ENCODE data around the gene CFAP300.

CFAP300 gene

DNA sequence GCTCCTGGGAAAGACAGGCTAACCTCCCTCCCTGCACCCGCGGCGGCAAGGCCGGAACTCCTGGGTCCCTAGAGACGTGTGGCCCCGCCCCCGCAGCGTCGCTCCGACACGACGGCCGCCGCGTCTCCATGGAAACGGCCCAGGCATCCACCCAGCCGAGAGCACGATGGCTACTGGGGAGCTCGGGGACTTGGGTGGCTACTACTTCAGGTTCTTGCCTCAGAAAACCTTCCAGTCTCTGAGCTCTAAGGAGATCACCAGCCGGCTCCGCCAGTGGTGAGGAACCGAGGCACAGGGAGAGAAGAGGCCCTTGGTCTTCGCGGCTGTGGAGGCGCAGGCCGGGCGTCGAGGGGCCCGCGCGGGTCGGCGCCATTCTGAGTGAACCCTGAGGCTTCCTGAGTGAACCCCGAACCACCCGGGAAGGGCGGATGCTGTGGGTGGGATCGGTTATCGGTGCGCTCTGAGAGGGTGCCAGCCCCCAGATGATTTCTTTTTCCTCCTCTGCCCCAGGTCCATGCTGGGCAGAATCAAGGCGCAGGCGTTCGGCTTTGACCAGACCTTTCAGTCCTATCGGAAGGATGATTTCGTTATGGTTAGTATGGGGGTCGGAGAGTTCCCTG is at the start of gene CFAP300:
Gene CFAP300 (plus strand): TSS at position 133 of the 620 bp plus-strand sequence. CDS start 34 bp downstream, at position 167.
- peak; percentile 49 for DNase-seq (ENCODE audit: low read depth, low spot score)

DNA sequence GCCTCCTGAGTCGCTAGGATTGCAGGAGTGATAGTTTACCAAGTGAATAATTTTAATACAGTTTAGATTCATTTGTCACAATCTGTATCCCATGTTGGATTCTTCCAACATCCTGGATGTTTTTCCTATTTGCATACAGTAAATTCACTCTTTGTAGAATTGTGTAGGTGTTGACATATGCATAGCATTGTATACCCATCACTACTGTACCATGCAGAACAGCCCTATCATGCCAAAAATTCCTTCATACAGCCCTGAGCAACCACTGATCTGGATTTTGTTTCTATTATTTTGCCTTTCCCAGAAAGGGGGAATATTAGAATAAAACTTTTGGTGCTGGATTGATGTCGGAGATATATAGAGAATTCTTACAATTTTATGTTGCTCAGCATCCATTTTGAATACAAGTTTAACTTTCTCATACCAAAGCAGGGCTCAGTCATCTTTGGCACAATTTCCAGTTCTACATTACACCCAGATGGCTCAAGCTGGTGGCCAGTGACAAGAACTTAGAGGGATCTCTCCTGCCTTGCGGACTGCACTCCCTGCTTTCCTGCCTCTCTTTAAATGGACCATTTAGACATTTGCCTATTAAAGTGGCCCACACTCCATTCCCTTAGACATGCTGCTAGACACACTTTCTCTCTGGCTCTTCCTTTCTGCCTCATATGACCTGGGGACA is 45.4 kb upstream of the CFAP300 start:
- no peak for DNase-seq (ENCODE audit: low read depth, low spot score)

DNA sequence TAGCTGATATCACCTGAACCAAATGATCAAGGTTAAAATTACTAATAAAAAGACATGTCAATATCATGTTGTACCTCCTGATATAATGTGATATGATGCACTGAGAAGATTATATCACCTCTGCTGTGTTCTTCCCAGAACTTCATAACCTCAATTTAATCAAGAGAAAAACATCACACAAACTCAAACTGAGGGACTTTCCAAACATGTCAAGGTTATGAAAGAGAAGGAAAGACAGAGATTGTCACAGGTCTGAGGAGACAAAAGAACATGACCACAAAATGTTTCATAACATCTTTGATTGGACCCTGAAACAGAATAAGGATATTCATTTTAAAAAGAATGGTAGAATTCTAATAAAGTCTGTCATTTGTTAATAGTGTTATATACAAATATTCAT is 43.0 kb upstream of the CFAP300 start:
- DNase-seq (ENCODE audit: low read depth, low spot score) = no peak

DNA sequence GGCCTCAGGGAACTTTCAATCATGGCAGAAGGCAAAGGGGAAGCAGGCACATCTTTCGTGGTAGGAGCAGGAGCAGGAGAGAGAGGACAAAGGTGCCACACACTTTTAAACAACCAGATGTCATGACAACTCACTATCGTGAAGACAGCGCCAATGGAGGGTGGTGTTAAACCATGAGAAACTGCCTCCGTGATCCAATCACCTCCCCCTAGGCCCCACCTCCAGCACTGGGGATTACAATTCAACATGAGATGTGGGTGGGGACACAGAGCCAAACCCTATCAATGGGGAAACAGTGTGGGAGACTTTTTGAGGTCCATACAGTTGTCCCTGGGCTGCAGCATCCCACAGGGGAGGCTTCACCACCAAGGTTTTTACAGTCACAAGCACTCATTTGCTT is 41.9 kb upstream of the CFAP300 start:
- no peak for DNase-seq (ENCODE audit: low read depth, low spot score)

DNA sequence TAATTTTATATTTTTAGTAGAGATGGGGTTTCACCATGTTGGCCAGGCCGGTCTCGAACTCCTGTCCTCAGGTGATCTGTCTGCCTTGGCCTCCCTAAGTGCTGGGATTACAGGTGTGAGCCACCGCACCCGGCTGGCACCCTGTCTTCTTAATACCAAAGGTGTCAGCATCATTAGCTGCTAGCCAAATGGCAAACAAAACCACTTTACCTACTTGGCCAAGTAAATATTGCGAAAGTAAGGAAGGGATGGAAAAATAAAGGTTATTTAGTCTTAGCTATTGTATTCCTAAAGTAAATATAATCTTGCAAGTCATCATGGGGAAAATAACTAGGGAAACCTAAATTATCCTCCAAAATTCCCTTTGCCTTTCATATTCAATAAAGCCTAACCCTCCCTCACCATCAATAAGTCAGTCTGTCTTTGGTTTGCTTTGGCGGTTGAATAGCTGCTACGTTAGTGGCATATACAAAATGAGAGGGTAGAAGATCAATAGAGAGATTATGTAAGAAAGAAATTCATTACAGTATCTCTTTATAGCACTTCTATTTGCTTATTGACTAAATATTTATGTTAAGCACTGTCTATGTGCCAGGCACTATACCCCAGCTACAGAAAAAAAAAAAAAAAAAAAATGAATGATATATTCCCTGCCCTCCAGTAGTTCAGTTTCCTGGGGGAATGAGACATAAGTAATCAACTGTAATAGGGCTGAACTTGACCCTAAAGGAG is 40.2 kb upstream of the CFAP300 start:
- no peak for DNase-seq (ENCODE audit: low read depth, low spot score)

DNA sequence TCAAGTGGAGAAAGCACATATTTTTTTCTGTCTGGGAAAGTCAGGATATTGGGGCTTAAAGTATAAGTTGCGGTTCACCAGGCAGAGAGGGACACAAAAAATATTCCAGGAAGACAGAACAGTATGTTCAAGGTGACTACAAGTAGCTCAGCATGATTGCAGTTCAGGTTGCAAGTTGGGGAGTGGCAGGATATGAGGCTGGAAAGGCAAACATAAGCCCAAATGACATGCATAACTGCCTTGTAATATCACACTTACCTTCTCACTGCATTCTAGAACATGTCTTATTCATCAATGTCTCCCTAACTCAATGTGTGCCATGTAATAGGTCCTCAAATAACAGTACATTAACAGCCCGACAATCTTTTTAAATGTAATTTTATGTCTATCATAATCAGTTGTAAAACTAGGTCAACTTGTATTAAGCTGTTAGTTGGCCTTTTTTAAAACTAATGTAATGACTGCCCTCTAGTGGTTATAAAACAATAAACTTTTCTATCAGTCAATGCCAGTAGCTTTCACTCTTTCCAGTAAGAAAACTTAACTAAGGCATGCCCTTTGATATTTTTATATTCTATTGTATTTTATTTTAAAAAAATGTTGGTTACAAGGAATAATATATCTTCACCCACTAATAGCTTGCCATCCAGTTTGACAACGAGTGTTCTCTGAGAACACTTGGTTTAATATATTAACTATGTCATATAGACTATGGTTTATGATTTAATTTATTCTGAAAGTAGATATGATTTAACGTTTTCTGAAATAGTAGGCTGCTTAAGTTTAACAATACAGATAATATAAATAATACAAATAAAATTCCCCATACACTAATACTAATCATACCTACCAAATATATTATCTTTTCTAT is 39.4 kb upstream of the CFAP300 start:
- DNase-seq (ENCODE audit: low read depth, low spot score) = peak; percentile 21

DNA sequence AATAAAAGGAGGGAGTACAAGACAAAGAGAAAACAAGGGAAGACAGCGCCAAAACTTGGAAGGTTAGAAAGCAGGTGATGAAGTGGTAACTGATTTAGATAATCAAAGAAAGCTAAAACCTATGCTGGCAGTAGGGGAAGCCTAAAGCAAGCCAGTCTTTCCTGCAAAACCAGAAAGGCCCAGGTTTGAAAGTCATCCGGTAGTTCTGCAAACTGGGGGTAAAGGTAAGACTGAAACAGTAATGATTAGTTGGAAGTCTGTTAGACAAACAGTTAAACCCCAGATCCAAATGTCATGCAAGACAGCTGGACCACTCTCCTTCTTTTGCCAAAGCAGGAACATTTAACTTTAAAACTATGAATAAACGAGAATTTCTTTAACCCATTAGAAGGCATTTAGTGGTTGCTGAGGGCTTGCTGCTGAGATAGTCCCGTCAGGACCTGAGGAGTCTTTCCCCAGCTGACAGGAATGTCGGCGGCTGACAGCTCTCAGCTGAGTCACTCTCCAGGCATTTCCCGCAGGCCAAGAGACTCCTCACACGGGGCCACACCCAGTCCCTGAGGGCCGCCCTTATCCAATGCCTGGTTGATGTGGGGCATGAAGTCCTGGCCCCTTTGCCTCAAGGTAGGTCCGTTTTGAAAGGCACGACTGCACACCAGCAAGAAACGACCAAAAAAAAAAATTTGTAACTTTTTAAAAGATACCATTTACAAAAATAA is 36.3 kb upstream of the CFAP300 start:
- DNase-seq (ENCODE audit: low read depth, low spot score) = peak; percentile 8

DNA sequence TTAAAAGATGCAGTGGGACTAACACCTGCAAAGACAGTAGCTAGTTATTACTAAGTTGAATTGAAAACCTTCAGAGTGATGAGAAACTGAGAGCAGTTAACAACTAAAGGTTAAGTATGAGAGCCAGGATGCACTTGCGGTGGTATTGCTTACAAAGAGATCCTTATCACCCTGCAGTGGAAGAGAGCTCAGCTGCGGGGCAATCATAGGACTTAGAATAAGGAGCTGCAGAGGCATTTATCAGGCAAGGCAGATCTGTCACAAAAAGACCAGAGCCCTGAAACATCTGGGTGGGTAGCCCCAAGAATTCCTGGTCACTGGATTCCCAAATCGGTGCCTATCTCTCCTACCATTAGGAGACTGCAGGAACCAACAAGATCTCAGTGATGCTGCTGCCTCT is 34.3 kb upstream of the CFAP300 start:
- no peak for DNase-seq (ENCODE audit: low read depth, low spot score)

DNA sequence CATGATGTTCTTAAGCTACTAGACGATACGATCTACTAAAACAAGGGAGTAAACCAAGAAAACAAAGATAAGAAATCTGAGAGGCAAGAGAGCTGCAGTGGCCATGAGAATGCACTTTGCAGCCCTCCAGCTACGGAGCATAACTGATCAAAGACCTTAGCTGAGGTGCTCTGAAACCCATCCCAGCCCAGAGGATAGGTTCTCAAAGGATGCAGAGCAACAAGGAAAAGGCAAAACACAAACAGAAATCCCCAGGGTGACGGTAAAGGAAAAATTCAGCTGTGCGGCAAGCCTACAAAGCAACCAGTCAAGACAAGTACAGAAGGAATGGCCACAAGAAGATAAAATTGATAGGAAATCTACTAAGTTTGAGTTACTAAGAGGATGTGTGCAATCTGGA is 32.5 kb upstream of the CFAP300 start:
- no peak for DNase-seq (ENCODE audit: low read depth, low spot score)

DNA sequence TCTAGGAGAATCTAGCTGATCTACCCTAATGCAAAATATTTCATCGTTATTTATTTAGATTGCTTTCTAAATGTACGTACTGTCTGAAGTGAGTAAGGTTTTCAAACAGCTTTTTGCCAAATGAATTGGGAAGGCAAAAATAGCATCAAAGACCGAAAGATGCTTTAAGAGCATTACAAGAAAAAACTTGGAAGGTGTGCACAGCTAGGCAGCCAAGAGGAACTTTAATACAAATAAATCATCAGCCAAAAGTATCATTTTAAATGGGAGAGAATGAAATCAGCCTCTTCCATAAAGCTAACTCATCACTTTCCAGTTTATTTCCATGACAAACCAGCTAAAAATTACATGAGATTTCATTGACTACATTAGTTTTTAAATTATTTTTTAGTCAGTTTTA is 30.2 kb upstream of the CFAP300 start:
- no peak for DNase-seq (ENCODE audit: low read depth, low spot score)

DNA sequence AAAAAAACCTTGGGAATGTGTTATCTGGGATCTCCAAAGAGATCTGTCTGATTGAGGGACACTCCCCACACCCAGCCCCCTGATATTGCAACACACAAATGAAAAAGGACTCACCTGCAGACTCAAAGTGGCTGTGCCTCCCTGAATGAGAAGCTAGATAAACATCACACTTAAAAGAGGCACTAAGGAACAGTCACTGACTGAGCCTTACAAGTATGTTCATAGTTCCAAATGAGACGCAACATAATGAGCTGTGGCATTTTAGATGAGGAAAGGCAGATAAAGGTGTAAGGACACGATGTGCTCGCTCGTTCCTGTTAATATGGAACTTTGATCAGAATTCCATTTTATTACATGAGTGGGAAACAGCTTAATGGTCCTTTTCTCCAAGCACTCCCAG is 21.0 kb upstream of the CFAP300 start:
- DNase-seq (ENCODE audit: low read depth, low spot score) = no peak

DNA sequence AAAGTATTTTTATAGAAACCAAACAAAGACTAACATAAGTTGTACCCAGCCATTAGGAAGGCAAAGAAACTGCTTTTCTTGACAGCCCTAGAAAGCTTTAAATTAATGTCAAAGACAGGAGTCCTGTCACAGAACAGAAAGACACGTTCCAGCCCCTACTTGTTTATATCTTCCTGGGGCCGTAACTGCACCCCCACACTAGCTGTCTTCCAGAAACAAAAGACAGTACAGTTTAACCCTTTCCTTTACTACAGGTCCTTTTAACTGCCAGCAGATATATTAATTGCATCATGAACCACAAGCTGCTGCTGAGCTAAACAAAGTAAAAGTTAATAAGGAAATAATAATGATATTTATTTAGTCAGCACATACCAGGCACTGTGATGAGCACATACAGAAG is 20.3 kb upstream of the CFAP300 start:
- no peak for DNase-seq (ENCODE audit: low read depth, low spot score)

DNA sequence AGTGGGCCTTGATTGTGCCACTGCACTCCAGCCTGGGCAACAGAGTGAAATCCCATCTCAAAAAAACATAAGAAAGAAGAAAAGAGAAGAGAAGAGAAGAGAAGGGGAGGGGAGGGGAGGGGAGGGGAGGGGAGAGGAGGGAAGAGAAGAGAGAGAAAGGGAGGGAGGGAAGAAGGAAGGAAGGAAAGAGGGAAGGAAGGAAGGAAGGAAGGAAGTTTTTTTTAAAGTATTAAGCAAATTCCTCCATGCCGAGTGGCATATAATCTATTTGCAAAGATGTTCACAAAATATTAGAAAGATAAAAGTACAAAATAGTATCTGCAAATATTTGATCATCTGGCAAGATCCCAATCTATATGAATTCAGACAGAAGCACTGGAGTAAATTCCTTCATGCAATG is 10.5 kb upstream of the CFAP300 start:
- DNase-seq (ENCODE audit: low read depth, low spot score) = no peak

DNA sequence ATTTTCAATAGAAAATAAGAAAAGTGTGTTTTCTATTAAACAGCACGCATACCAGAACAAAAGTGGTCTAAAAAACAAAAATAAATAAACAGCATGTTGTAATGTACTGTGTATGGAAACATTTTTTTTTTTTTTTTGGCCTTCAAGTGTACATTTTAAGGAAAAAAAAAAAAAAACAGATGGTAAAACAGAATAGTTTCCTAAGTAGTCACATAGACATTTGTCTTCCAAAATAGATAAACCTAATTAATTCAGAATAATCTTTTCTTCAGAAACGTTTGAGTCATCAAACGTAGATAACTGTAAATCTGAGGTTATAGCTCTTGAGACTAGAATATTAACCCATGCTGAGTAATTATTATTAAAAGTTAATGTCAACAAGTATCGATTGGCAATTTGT is 396 bp upstream of the CFAP300 start:
- no peak for DNase-seq (ENCODE audit: low read depth, low spot score)

DNA sequence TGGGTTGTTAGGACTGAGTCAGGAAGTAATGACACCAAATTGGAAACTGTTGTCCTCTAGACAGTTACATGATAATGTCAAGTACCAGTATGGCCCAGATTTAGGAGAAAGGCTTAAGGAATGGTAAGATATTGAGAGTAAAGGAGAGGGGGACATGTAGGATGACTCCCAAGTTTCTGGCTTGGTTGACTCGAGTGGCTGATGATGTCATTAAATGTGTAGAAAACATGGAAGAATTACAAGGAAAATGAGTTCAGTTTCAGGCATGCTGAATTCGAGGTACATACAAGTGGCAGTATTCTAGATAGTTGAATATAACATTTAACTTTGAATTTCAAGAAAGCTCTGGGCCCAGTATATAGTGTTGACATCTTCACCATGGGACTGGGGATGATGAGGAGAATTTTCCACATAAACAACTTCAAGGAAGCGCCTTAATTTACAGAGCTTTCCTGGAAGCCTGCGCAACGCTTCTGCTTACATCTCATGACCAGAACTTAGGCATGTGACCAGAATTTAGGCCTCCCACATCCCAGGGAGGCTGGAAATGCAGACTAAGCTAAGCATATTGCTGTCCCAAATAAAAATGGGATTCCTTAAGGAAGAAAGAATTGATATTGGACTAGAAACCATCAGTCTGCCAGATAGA is 3.8 kb downstream of the CFAP300 start:
- DNase-seq (ENCODE audit: low read depth, low spot score) = no peak

DNA sequence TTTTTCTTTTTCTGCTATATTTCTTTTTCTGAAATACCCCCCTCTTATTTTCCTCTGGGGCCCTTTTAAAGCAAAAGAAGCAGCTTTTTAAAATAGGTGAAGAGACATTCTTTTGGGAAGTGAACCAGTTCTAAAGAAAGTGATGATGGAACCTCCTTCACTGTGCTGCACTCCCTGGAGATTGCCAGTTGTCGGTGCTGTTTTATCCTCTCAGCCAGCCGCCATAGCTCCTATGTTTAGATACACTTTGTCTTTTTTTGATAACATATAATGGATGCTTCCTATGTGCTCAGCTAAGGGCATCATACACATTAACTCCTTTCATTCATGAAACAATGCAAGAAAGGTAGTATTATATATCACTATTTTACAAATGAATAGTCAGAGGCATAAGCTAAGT is 14.0 kb downstream of the CFAP300 start:
- no peak for DNase-seq (ENCODE audit: low read depth, low spot score)

DNA sequence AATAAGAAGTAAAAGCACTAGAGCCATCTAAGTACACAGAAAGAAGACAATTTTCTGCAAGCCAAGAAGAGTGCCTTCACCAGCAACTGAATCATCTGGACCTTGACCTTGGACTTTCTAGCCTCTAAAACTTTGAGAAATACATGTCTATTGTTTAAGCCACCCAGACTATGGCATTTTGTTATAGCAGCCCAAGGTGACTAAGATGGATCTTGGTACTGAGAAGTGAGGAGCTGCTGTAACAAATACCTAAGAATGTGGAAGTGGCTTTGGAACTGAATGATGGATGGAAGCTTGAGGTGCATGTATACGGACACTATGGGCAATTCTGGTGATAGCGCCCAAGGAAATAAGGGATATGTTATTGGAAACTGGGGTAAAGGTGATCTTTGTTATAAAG is 14.9 kb downstream of the CFAP300 start:
- no peak for DNase-seq (ENCODE audit: low read depth, low spot score)

DNA sequence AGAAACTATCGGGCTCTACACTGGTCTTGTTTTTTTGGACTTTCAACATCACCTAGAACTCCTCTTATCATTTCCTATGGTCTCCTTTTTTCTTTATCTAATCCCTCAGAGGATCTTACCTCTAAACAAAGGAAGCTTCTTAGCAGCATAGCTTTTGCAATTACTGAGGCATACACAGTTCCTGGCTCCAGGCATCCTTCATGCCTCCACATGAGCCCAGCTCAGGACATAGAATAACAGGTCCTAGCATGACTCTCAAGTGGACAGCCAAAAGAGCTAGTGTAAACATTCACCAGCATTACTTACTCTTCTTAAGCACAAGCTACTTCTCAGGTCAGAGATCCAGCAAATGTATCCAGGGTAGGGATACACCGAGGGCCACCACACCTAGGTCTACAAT is 17.1 kb downstream of the CFAP300 start:
- no peak for DNase-seq (ENCODE audit: low read depth, low spot score)

DNA sequence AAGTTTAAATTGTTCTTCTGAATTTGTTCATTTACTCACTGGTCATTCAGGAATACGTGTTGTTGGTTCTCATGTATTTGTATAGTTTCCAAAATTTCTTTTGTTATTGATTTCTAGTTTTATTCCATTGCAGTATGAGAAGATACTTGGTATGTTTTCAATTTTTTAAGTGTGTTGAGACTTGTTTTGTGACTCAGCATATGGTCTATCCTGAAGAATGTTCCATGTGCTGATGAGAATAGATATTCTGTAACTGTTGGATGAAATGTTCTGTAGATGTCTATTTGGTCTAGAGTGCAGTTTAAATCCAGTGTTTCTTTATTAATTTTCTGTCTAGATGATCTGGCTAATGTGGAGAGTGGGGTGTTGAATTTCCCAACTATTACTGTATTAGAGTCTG is 23.5 kb downstream of the CFAP300 start:
- no peak for DNase-seq (ENCODE audit: low read depth, low spot score)

DNA sequence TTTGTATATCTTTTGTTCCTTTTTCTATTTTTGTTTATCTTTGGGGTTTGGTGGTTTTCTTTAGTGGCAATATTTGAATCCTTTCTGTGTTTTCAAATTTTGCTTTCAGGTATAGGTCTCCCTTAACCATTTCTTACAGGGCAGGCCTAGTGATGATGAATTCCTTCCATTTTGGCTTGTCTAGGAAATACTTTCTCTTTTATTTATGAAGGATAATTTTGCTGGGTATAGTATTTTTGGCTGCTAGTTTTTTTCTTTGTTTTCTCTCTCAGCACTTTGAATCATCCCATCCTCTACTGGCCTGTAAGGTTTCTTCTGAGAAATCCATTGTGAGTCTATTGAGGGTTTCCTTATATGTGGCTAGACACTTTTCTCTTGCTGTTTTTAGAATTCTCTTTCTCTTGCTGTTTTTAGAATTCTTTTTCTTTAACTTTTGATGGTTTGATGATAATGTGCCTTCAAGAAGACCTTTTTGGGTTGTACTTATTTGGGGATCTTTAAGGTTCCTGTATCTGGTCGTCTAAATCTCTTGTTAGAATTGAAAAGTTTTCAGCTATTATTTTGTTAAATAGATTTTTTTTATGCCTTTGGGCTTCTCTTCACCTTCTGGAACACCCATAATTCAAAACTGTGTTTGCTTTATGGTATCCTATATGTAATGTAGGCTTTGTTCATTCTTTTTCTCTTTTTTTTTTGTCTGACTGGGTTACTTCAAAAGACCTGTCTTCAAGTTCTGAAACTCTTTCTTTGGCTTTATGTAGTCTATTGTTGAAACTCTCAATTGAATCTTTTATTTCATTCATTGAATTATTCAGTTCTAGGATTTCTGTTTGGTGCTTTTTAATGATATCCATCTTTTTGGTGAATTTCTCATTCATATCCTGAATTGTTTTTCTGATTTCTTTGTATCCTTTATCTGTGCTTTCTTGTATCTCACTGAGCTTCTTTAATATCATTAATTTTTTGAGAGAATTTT is 24.5 kb downstream of the CFAP300 start:
- no peak for DNase-seq (ENCODE audit: low read depth, low spot score)
